Measurements from ENCODE around the gene NSUN3. TPM values are rescaled to one million over a fixed set of nuclear protein-coding genes. Genes with fewer than 3 reads are reported as not detected.

Gene NSUN3
- total RNA-seq, 2 donors from 2014 or later = 17.2 to 18.8 TPM

- no peak for TF ChIP-seq CTCF (IDR thresholded peaks at IDR 0.05)
- no peak for DNase-seq
- H3K27ac ChIP-seq = no peak overlapping the region
- no peaks in the 10 kb centered on the region for H3K9me3 ChIP-seq
- no peak overlapping the region for H3K9ac ChIP-seq (ENCODE audit: low read depth in 2 of 2, low read length in 2 of 2)
- no peaks in the 10 kb centered on the region for H3K4me1 ChIP-seq
- H3K4me3 ChIP-seq = no peak overlapping the region
- no peaks in the 10 kb centered on the region for H3K36me3 ChIP-seq
- intact Hi-C loops (cut with DNase I) = no loop called here
- H3K27me3 ChIP-seq = no peaks in the 10 kb centered on the region
These were observed 48.0 kb downstream of the NSUN3 start for GRCh38 chr3:94110854-94111253.

- H3K4me1 ChIP-seq = no peaks in the 10 kb centered on the region
- TF ChIP-seq CTCF (IDR thresholded peaks at IDR 0.05) = no peak
- H3K4me3 ChIP-seq = no peak overlapping the region
- no peaks in the 10 kb centered on the region for H3K9me3 ChIP-seq
- no peak for DNase-seq
- intact Hi-C loops (cut with DNase I) = no loop called here
- no peak overlapping the region for H3K27ac ChIP-seq
- H3K9ac ChIP-seq (ENCODE audit: low read depth in 2 of 2, low read length in 2 of 2) = no peak overlapping the region
- H3K36me3 ChIP-seq = no peaks in the 10 kb centered on the region
- no peaks in the 10 kb centered on the region for H3K27me3 ChIP-seq
These were observed 51.8 kb downstream of the NSUN3 start for GRCh38 chr3:94114666-94115065.

- H3K9ac ChIP-seq (ENCODE audit: low read depth in 2 of 2, low read length in 2 of 2) = no peak overlapping the region
These were observed 52.6 kb downstream of the NSUN3 start for GRCh38 chr3:94115482-94115881.

GRCh38 chr3:94117729-94118128 lies 54.9 kb downstream of the NSUN3 start:
- Histone ChIP-seq H3K9ac (ENCODE audit: low read depth in 2 of 2, low read length in 2 of 2) (no peak overlapping the region), H3K4me3 (no peak overlapping the region), H3K9me3 (no peaks in the 10 kb centered on the region), H3K36me3 (no peaks in the 10 kb centered on the region), H3K4me1 (no peaks in the 10 kb centered on the region), H3K27ac (no peak overlapping the region), H3K27me3 (no peaks in the 10 kb centered on the region)
- DNase-seq = no peak
- no peak for TF ChIP-seq CTCF (IDR thresholded peaks at IDR 0.05)
- intact Hi-C loops (cut with DNase I) = no loop called here

More at GRCh38 chr3:94115482-94115881, 52.6 kb downstream of the NSUN3 start:
- DNase-seq = no peak
- H3K27me3 ChIP-seq = no peaks in the 10 kb centered on the region
- H3K9me3 ChIP-seq = no peaks in the 10 kb centered on the region
- H3K4me3 ChIP-seq = no peak overlapping the region
- no peaks in the 10 kb centered on the region for H3K36me3 ChIP-seq
- no peaks in the 10 kb centered on the region for H3K4me1 ChIP-seq
- TF ChIP-seq CTCF (IDR thresholded peaks at IDR 0.05) = no peak
- intact Hi-C loops (cut with DNase I) = no loop called here
- no peak overlapping the region for H3K27ac ChIP-seq

- H3K9me3 ChIP-seq = no peaks in the 10 kb centered on the region
- no peaks in the 10 kb centered on the region for H3K4me1 ChIP-seq
- no peak overlapping the region for H3K9ac ChIP-seq (ENCODE audit: low read depth in 2 of 2, low read length in 2 of 2)
- H3K27me3 ChIP-seq = no peaks in the 10 kb centered on the region
- H3K36me3 ChIP-seq = no peaks in the 10 kb centered on the region
- no peak for DNase-seq
- TF ChIP-seq CTCF (IDR thresholded peaks at IDR 0.05) = no peak
- intact Hi-C loops (cut with DNase I) = no loop called here
- no peak overlapping the region for H3K27ac ChIP-seq
- H3K4me3 ChIP-seq = no peak overlapping the region
These were observed 55.5 kb downstream of the NSUN3 start for GRCh38 chr3:94118390-94118789.

- intact Hi-C loops (cut with DNase I) = no loop called here
- TF ChIP-seq CTCF (IDR thresholded peaks at IDR 0.05) = no peak
These were observed 58.3 kb downstream of the NSUN3 start for GRCh38 chr3:94121161-94121560.

More at GRCh38 chr3:94121161-94121560, 58.3 kb downstream of the NSUN3 start:
- Histone ChIP-seq H3K36me3 (no peaks in the 10 kb centered on the region), H3K27me3 (no peaks in the 10 kb centered on the region), H3K27ac (no peak overlapping the region), H3K4me3 (no peak overlapping the region), H3K9ac (ENCODE audit: low read depth in 2 of 2, low read length in 2 of 2) (no peak overlapping the region), H3K4me1 (no peaks in the 10 kb centered on the region), H3K9me3 (no peaks in the 10 kb centered on the region)
- no peak for DNase-seq

Data from colonic mucosa (tissue), 4 donors.